Measurements from ENCODE around the gene RPS6KA2.
"Not testable (repeated sequence)": the region's sequence is repeated elsewhere in the genome, so short reads cannot be mapped to it uniquely, and the experiment has no call there.

The RPS6KA2 gene

GRCh38 chr6:166556863-166557322 is 70.2 kb downstream of the RPS6KA2 start:
- DNase-seq (ENCODE audit: low read depth, low spot score) = no peak

- no peak for DNase-seq (ENCODE audit: low read depth, low spot score)
Measured at GRCh38 chr6:166556336-166556735, 70.7 kb downstream of the RPS6KA2 start.

- no peak for DNase-seq (ENCODE audit: low read depth, low spot score)
Measured at GRCh38 chr6:166555086-166555485, 72.0 kb downstream of the RPS6KA2 start.

- no peak for DNase-seq (ENCODE audit: low read depth, low spot score)
Measured at GRCh38 chr6:166554316-166554715, 72.7 kb downstream of the RPS6KA2 start.

- DNase-seq (ENCODE audit: low read depth, low spot score) = no peak
Measured at GRCh38 chr6:166553563-166554271, 73.3 kb downstream of the RPS6KA2 start.

GRCh38 chr6:166552600-166552999 is 74.5 kb downstream of the RPS6KA2 start:
- DNase-seq (ENCODE audit: low read depth, low spot score) = no peak

- no peak for DNase-seq (ENCODE audit: low read depth, low spot score)
Measured at GRCh38 chr6:166551754-166552495, 75.1 kb downstream of the RPS6KA2 start.

GRCh38 chr6:166546653-166547052 is 80.4 kb downstream of the RPS6KA2 start:
- DNase-seq (ENCODE audit: low read depth, low spot score) = no peak

GRCh38 chr6:166545156-166546034 is 81.7 kb downstream of the RPS6KA2 start:
- DNase-seq (ENCODE audit: low read depth, low spot score) = no peak

GRCh38 chr6:166544296-166544605 is 82.8 kb downstream of the RPS6KA2 start:
- no peak for DNase-seq (ENCODE audit: low read depth, low spot score)

- DNase-seq (ENCODE audit: low read depth, low spot score) = no peak
Measured at GRCh38 chr6:166543603-166544295, 83.3 kb downstream of the RPS6KA2 start.

GRCh38 chr6:166542580-166542912 is 84.5 kb downstream of the RPS6KA2 start:
- DNase-seq (ENCODE audit: low read depth, low spot score) = no peak

- DNase-seq (ENCODE audit: low read depth, low spot score) = no peak
Measured at GRCh38 chr6:166541876-166542579, 85.0 kb downstream of the RPS6KA2 start.

- DNase-seq (ENCODE audit: low read depth, low spot score) = no peak
Measured at GRCh38 chr6:166541366-166541765, 85.7 kb downstream of the RPS6KA2 start.

- no peak for DNase-seq (ENCODE audit: low read depth, low spot score)
Measured at GRCh38 chr6:166540631-166541331, 86.3 kb downstream of the RPS6KA2 start.

GRCh38 chr6:166539543-166539942 is 87.5 kb downstream of the RPS6KA2 start:
- DNase-seq (ENCODE audit: low read depth, low spot score) = no peak

- DNase-seq (ENCODE audit: low read depth, low spot score) = not testable (repeated sequence)
Measured at GRCh38 chr6:166539011-166539385, 88.1 kb downstream of the RPS6KA2 start.

GRCh38 chr6:166538297-166539010 is 88.6 kb downstream of the RPS6KA2 start:
- no peak for DNase-seq (ENCODE audit: low read depth, low spot score)

- no peak for DNase-seq (ENCODE audit: low read depth, low spot score)
Measured at GRCh38 chr6:166534658-166535406, 92.2 kb downstream of the RPS6KA2 start.

All from activated naive CD8-positive, alpha-beta T cell treated with anti-CD3 and anti-CD28 coated beads, Interleukin-2, amount 50 U/mL, for 16 hours (primary cell).